HL-60 (cell line): ENCODE measurements around the gene PSRC1.

Experiments
- DNase-seq, 2 experiments: peaks; one replicate each; pipeline ENCODE4 v3.0.0-alpha.2; 2010 to 2020; ENCODE audit warnings: low read depth in 1 of 2, low spot score in 1 of 2
- H3K27ac ChIP-seq: fragments of 250-450 bp; sonication (Bioruptor Pico); replicated peaks from 2 replicates; pipeline ENCODE4 v1.5.1; 2020; ENCODE audit warnings: mild to moderate bottlenecking, moderate library complexity
- H3K27me3 ChIP-seq: fragments of 250-450 bp; sonication (Bioruptor Pico); 2 replicates; pipeline ENCODE4 v1.5.1; 2021; ENCODE audit warnings: mild to moderate bottlenecking, moderate library complexity; ENCODE audit not compliant: insufficient read depth, poor library complexity, severe bottlenecking
- H3K4me3 ChIP-seq: replicated peaks from 2 replicates; pipeline ENCODE4 v1.5.1; 2011; ENCODE audit warnings: mild to moderate bottlenecking, control low read depth, low read length; ENCODE audit not compliant: insufficient read depth
- CTCF ChIP-seq: IDR thresholded peaks from one replicate; pipeline ENCODE4 v1.5.1; 2011; ENCODE audit warnings: low read length, control low read depth, inconsistent platforms; ENCODE audit not compliant: insufficient read depth
- GABPA ChIP-seq: IDR thresholded peaks from 2 replicates; pipeline ENCODE4 v1.6.1; 2012; ENCODE audit warnings: low read depth
- POLR2AphosphoS5 ChIP-seq: IDR thresholded peaks from 2 replicates; pipeline ENCODE4 v1.6.1; 2012; ENCODE audit warnings: low read depth
- SPI1 ChIP-seq: IDR thresholded peaks from 2 replicates; pipeline ENCODE4 v1.6.1; 2012; ENCODE audit warnings: low read depth, mild to moderate bottlenecking, borderline replicate concordance
- TF ChIP-seq, protein P1 (sequence below): IDR thresholded peaks from 2 replicates; pipeline ENCODE4 v1.6.1; 2012; ENCODE audit warnings: low read depth; ENCODE audit not compliant: insufficient replicate concordance

Gene PSRC1

GRCh38 chr1:109269981-109270622 lies 12.8 kb downstream of the PSRC1 start:
- TF ChIP-seq POLR2AphosphoS5 = no peak
- no peak for TF ChIP-seq GABPA
- TF ChIP-seq CTCF = no peak
- no peak for TF ChIP-seq SPI1
- TF ChIP-seq, protein P1, sequence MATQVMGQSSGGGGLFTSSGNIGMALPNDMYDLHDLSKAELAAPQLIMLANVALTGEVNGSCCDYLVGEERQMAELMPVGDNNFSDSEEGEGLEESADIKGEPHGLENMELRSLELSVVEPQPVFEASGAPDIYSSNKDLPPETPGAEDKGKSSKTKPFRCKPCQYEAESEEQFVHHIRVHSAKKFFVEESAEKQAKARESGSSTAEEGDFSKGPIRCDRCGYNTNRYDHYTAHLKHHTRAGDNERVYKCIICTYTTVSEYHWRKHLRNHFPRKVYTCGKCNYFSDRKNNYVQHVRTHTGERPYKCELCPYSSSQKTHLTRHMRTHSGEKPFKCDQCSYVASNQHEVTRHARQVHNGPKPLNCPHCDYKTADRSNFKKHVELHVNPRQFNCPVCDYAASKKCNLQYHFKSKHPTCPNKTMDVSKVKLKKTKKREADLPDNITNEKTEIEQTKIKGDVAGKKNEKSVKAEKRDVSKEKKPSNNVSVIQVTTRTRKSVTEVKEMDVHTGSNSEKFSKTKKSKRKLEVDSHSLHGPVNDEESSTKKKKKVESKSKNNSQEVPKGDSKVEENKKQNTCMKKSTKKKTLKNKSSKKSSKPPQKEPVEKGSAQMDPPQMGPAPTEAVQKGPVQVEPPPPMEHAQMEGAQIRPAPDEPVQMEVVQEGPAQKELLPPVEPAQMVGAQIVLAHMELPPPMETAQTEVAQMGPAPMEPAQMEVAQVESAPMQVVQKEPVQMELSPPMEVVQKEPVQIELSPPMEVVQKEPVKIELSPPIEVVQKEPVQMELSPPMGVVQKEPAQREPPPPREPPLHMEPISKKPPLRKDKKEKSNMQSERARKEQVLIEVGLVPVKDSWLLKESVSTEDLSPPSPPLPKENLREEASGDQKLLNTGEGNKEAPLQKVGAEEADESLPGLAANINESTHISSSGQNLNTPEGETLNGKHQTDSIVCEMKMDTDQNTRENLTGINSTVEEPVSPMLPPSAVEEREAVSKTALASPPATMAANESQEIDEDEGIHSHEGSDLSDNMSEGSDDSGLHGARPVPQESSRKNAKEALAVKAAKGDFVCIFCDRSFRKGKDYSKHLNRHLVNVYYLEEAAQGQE = no peak

GRCh38 chr1:109269212-109269980 lies 13.5 kb downstream of the PSRC1 start:
- TF ChIP-seq GABPA = no peak
- TF ChIP-seq, protein P1 = no peak
- TF ChIP-seq SPI1 = no peak
- TF ChIP-seq POLR2AphosphoS5 = no peak
- TF ChIP-seq CTCF = no peak
- Histone ChIP-seq H3K27me3 (no peaks in the 10 kb centered on the region), H3K4me3 (no peak overlapping the region), H3K27ac (no peak overlapping the region)
- no peak for DNase-seq

More at GRCh38 chr1:109269981-109270622, 12.8 kb downstream of the PSRC1 start:
- Histone ChIP-seq H3K27ac (no peak overlapping the region), H3K27me3 (no peaks in the 10 kb centered on the region), H3K4me3 (no peak overlapping the region)
- DNase-seq = no peak

DNA sequence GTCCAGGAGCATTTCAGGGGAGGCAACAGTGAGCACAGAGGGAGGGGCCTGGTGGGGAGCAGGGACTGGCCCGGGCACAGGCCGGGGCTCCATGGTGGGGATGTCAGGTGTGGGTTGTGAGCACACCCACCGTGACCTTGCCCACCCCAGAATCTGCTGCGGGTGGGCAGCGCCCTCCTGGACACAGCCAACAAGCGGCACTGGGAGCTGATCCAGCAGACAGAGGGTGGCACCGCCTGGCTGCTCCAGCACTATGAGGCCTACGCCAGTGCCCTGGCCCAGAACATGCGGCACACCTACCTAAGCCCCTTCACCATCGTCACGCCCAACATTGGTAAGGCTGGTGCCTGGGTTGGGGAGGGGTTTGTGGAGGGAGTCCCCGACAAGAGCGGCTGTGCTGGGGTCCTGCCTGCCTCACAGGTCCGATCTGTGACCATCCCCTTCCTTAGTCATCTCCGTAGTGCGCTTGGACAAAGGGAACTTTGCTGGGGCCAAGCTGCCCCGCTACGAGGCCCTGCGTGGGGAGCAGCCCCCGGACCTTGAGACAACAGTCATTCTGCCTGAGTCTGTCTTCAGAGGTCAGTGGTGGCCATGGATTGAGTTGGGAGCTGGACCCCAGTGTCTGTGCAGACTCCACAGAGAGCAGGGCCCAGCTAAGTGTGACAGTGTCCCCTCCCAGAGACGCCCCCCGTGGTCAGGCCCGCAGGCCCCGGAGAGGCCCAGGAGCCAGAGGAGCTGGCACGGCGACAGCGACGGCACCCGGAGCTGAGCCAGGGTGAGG lies 14.3 kb downstream of the PSRC1 start:
- DNase-seq = no peak
- H3K27me3 ChIP-seq = no peaks in the 10 kb centered on the region
- no peak overlapping the region for H3K4me3 ChIP-seq
- no peak for TF ChIP-seq POLR2AphosphoS5
- TF ChIP-seq SPI1 = no peak
- no peak for TF ChIP-seq CTCF
- TF ChIP-seq, protein P1 = no peak
- no peak for TF ChIP-seq GABPA
- H3K27ac ChIP-seq = no peak overlapping the region
